Kidney (tissue), 14 donors: ENCODE data around the gene NARS2. TPM values are rescaled to one million over a fixed set of nuclear protein-coding genes. Genes with fewer than 3 reads are reported as not detected.

Experiments
- DNase-seq, 5 donors: peaks; one replicate each; pipeline ENCODE4 v3.0.0-alpha.2; 2013 to 2020
- FAIRE-seq: peaks from 2 replicates; lab custom pipeline; 2012; peaks lifted over from hg19 to GRCh38; lab: Jason Lieb, UNC
- H3K27ac ChIP-seq, 2 donors: one replicate each; pipeline ENCODE4 v1.7.0; 2013; ENCODE audit warnings: low read depth in 2 of 2, low read length in 2 of 2, inconsistent platforms in 1 of 2
- H3K27me3 ChIP-seq: one replicate; pipeline ENCODE4 v1.7.1; 2013; ENCODE audit warnings: low read length, inconsistent platforms; ENCODE audit not compliant: control insufficient read depth, insufficient read depth
- H3K36me3 ChIP-seq, 3 donors: one replicate each; pipeline versions ENCODE4 v1.7.0 to v1.7.1; 2013; ENCODE audit warnings: low read length in 3 of 3, control low read depth in 1 of 3, inconsistent platforms in 1 of 3; ENCODE audit not compliant: insufficient read depth in 3 of 3, control insufficient read depth in 2 of 3
- H3K4me1 ChIP-seq, 3 donors: one replicate each; pipeline versions ENCODE4 v1.7.0 to v1.7.1; 2013; ENCODE audit warnings: low read length in 3 of 3, inconsistent platforms in 1 of 3, low read depth in 1 of 3; ENCODE audit not compliant: control insufficient read depth in 2 of 3, insufficient read depth in 2 of 3
- H3K4me3 ChIP-seq, 3 donors: one replicate each; pipeline versions ENCODE4 v1.7.0 to v1.8.1; 2013; ENCODE audit warnings: low read length in 3 of 3, control low read depth in 1 of 3, inconsistent platforms in 1 of 3
- H3K9ac ChIP-seq, 3 donors: one replicate each; pipeline versions ENCODE4 v1.7.0 to v1.7.1; 2013; ENCODE audit warnings: low read length in 3 of 3, control low read depth in 1 of 3, inconsistent platforms in 1 of 3
- H3K9me3 ChIP-seq, 3 donors: one replicate each; pipeline versions ENCODE4 v1.7.0 to v1.7.1; 2013; ENCODE audit warnings: low read length in 3 of 3, control low read depth in 1 of 3, inconsistent platforms in 1 of 3; ENCODE audit not compliant: control insufficient read depth in 2 of 3, insufficient read depth in 1 of 3
- intact Hi-C: fragments of 100-400 bp; cut with DNase I; formaldehyde crosslinking; loops from one replicate; pipeline ENCODE4 v1.11.1; 2022
- polyA plus RNA-seq: library from polyadenylated mRNA; stranded (reverse); fragments of 350-450 nt; fragmentation: Illumina TruSeq; extraction: RNeasy Lipid Tissue Mini Kit (QIAGEN cat#74804); gene quantifications from one replicate; pipeline ENCODE4 v1.2.3, GENCODE V29; 2014; ENCODE audit warnings: low read depth, low replicate concordance; ENCODE audit not compliant: insufficient read depth
- total RNA-seq: library from RNA; stranded (reverse); fragmentation: NEBNext Ultra II Directional; extraction: Animal tissue kit (Norgen Biotek cat#: 25700); gene quantifications from one replicate; pipeline ENCODE4 v1.2.1, GENCODE V29; 2021
- TF ChIP-seq, protein P1 (sequence below): IDR thresholded peaks from 3 replicates; pipeline ENCODE4 v1.5.1; 2012; ENCODE audit warnings: mild to moderate bottlenecking, moderate library complexity, borderline replicate concordance; ENCODE audit not compliant: insufficient read depth; ENCODE audit errors: extremely low read depth
- donor health status: control.
- donor health status: control.
- donor health status: control.
- donor health status: control.
- donor health status: control.
- donor health status: DM: yes; HTN: yes; CAD: no.
- donor health status: Normal renal cell carcinoma (clear cell type).

Gene NARS2
- total and polyA plus RNA-seq, 2 donors from 2014 or later: 13.0 to 13.2 TPM

DNA sequence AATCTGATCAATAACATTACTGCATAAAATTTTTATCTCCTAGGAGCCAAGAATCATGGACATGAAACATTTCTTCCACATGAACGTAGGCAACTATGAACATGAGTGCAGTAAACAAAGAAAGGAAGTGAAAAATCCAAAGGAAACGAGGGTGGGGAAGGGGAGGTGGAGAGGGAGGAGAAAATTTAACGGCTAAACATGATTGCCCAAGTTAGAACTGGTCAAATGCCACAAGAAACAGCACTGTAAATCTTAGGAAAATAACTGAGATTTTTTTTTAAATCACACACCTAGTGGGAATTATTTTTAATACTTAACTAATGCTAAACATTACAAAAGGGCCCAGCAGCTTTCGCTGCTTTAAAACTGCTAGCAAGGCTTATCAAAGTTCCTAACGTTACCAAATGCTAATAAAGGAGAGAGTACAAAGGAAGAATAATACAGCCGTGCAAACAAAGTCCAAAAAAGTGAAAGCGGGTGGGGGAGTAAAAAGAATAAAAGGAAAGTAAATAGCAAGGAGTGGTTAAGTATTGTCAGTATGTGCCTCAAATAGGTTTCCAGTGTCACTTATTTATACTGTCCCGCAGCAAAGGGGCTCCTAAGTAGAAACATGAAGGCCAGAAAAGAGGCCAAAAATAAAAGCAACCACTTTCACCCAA, 13.7 kb downstream of the NARS2 start:
- Histone ChIP-seq H3K36me3 (peaks cover 0 to 16% (median 6%) of the 10 kb centered on the region in 3 donors), H3K4me1 (peaks cover 4 to 12% (median 11%) of the 10 kb centered on the region in 3 donors), H3K4me3 (peak overlapping the region in 2 of 3 donors; percentile 1 to 27), H3K9ac (peak overlapping the region in 1 of 3 donors; percentile 41), H3K9me3 (no peaks in the 10 kb centered on the region), H3K27me3 (no peaks in the 10 kb centered on the region), H3K27ac (no peak overlapping the region)
- intact Hi-C loops: loop anchor here (10.0 kb wide), 1 partner anchor 336 kb away; no protein-coding TSS in a partner anchor
- TF ChIP-seq, protein P1, sequence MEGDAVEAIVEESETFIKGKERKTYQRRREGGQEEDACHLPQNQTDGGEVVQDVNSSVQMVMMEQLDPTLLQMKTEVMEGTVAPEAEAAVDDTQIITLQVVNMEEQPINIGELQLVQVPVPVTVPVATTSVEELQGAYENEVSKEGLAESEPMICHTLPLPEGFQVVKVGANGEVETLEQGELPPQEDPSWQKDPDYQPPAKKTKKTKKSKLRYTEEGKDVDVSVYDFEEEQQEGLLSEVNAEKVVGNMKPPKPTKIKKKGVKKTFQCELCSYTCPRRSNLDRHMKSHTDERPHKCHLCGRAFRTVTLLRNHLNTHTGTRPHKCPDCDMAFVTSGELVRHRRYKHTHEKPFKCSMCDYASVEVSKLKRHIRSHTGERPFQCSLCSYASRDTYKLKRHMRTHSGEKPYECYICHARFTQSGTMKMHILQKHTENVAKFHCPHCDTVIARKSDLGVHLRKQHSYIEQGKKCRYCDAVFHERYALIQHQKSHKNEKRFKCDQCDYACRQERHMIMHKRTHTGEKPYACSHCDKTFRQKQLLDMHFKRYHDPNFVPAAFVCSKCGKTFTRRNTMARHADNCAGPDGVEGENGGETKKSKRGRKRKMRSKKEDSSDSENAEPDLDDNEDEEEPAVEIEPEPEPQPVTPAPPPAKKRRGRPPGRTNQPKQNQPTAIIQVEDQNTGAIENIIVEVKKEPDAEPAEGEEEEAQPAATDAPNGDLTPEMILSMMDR: no peak
- DNase-seq: peak in 2 of 5 donors; percentile 42 to 69
- no peak for FAIRE-seq

DNA sequence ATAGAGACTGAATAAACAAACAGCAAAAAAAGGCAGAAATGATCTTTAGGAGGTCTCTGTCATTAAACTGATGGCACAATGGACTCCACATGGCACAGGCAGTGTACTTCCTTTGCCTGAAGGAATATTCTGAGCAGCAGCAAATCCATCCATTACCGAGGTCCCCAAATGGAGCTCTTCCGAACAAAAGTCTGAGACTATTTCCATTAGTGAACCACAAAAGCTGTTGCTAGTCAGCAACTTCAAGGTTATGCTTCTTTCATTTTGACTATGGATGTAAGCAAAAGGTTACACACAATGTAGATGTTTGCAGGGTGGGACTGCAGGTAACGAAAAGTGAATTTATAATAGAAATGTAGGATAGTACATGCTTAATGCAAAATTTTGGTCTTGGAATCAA, 14.5 kb downstream of the NARS2 start:
- DNase-seq (no peak), FAIRE-seq (no peak)
- Histone ChIP-seq H3K27ac (no peak overlapping the region), H3K4me3 (no peak overlapping the region), H3K36me3 (peaks cover 0 to 10% (median 3%) of the 10 kb centered on the region in 3 donors), H3K4me1 (peaks cover 4 to 12% (median 11%) of the 10 kb centered on the region in 3 donors), H3K9ac (no peak overlapping the region), H3K9me3 (no peaks in the 10 kb centered on the region), H3K27me3 (no peaks in the 10 kb centered on the region)
- TF ChIP-seq, protein P1: no peak
- intact Hi-C loops: loop anchor here (10.0 kb wide), 1 partner anchor 335 kb away; no protein-coding TSS in a partner anchor

DNA sequence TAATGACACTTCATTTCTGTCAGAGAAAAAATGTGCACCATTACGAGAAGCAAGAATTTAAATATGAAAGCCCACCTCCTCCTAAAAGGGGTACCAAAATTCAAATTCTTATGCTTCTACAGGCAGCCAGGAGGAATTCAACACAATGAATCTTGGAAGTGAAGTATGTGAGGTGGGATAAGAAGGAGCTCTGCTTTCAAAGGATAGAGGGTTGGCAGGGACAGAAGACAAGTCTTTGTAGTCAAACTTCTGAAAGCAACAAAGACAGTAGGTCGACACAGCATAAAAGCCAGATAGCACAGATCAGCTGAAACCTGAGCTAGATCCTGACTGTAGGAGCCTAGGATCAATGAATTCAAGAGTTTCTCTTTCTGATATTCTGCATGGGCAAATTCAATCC, 17.4 kb downstream of the NARS2 start:
- Histone ChIP-seq H3K9ac (no peak overlapping the region), H3K36me3 (peaks cover 0 to 10% (median 3%) of the 10 kb centered on the region in 3 donors), H3K27ac (no peak overlapping the region), H3K4me3 (no peak overlapping the region), H3K9me3 (no peaks in the 10 kb centered on the region), H3K4me1 (peaks cover 4 to 12% (median 10%) of the 10 kb centered on the region in 3 donors), H3K27me3 (no peaks in the 10 kb centered on the region)
- no peak for FAIRE-seq
- DNase-seq: no peak
- TF ChIP-seq, protein P1: no peak
- intact Hi-C loops: no loop called here
